Body of pancreas (tissue), 4 donors: ENCODE measurements around the gene LRRC56.

Experiments
- CTCF ChIP-seq, 7 experiments: fragments of 450-650 bp in 4 of 7; fragments of 200-600 bp in 3 of 7; sonication (generic) in 3 of 7; IDR thresholded peaks; one replicate each; pipeline ENCODE4 v1.5.1; 2016 to 2019; ENCODE audit warnings: antibody characterized with exemption in 7 of 7
- POLR2A ChIP-seq, 3 donors: fragments of 450-650 bp; IDR thresholded peaks; one replicate each; pipeline ENCODE4 v1.6.1; 2016; ENCODE audit warnings: antibody characterized with exemption in 3 of 3, mild to moderate bottlenecking in 2 of 3

- no peak for TF ChIP-seq CTCF (IDR thresholded peaks at IDR 0.05)
- no peak for TF ChIP-seq POLR2A (IDR thresholded peaks at IDR 0.05)
Measured at GRCh38 chr11:567011-567628, 29.8 kb downstream of the LRRC56 start.
